COLO668 (cell line): ENCODE results near the gene TSPAN14.
"Not testable (repeated sequence)": the region's sequence is repeated elsewhere in the genome, so short reads cannot be mapped to it uniquely, and the experiment has no call there.

Source experiments
- DNase-seq: peaks from one replicate; lab custom pipeline; 2025; ENCODE audit not compliant: unreplicated experiment; lab: John Stamatoyannopoulos, UW

TSPAN14 gene

DNA sequence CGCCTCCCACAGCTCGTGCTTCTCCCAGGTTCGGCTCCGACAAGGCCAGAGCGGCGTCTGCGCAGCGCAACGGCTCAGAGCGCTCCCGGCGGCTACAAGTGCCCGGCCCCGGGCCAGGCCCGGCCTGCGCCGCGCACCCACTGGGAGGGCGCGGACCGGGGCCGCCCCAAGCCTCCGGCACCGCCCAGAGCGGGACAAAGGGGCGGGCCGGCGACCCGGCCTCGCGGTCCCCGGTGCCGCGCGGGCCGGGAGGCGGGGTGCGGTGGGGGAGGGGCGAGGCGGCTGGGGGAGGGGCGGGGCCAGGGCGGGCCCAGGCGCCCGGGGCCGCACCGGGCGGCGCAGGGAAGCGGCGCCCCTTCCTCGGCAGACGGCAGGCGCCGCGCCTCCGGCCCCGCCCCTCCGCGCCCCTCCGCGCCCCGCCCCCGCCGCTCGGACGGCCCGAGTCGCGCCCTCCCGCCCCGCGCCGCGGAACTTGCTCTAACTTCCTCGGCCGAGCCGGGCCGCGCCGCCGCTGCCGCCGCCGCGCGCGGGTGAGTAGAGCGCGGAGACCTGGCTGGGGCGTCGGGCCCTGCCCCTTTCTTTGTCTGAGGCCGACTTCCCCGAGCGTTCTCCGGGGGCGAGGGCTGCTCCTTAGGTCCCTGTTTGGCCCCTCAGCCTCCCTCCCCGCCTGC, at the start of gene TSPAN14:
Gene TSPAN14 (plus strand): TSS at position 469 of the 671 bp plus-strand sequence. CDS start 34,924 bp downstream, outside the sequence.
- DNase-seq, result peak; percentile 84

DNA sequence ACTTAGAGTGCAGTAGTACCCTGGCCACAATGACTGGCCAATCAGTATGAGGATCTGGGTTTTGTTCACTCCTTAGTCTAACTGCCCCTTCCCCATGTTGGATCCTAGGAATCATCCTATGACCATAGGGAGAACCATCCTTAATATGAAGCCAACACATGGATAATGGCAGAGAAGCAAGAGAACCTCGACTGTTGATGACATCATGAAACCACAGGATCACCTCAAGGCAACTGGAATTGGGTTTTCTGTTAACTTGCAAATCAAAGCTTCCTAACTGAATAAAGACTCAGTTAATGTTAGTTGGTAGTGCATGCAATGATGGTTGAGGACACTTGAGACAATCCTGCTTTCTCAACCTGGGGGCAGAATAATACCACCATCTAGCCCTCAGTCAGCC, 49.1 kb upstream of the TSPAN14 start:
- DNase-seq, result no peak

DNA sequence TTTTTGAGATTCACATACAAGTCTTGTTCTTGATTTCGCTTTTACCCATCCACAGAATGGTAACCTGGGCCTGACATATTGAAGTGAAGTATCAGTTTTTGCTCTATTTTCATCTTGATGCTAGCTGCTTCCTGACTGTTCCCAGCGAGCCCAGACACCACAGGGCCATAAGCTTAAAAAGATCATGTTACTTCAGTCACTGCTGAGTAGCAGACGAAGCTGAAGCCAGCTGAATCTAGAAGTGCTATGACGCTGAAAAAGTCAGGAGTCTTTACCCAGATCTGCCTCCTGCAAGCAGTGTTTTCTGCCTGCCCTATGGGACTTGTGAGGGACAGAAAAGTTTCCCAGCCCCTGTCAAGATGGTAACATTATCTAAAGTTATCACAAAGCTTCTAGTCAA, 48.5 kb upstream of the TSPAN14 start:
- DNase-seq, result peak; percentile 9

DNA sequence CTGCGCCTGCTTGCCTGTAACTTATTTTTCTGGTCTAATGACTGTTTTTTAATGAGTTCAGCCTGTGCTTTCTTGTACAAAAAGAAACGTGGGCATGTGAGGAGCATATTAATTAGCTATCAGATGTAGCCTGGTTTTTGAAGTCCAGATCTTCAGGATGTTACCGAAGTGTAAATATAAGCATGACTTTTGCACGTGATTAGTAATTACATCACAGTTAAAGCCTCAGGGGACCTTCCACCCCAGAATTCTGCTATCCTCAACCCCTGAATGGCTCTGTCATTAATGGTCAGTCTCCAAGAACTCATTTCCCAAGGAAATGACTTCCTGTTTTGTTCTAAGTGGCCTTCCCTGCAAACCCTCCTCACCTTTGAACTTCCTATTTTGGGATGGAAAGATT, 47.9 kb upstream of the TSPAN14 start:
- no peak for DNase-seq

GRCh38 chr10:80407812-80408241, 46.3 kb upstream of the TSPAN14 start:
- DNase-seq, result peak; percentile 41

GRCh38 chr10:80408242-80409101, 45.6 kb upstream of the TSPAN14 start, which contains the start of gene PRXL2A:
Gene PRXL2A (plus strand): TSS chr10:80408551. CDS start chr10:80420468, 11,917 bp downstream.
- peak; percentile 86 for DNase-seq

- DNase-seq, result peak; percentile 19
Measured at GRCh38 chr10:80409121-80409520, 45.0 kb upstream of the TSPAN14 start.

- DNase-seq, result no peak
Measured at GRCh38 chr10:80410122-80410521, 44.0 kb upstream of the TSPAN14 start.

- DNase-seq, result no peak
Measured at GRCh38 chr10:80410578-80411145, 43.4 kb upstream of the TSPAN14 start.

DNA sequence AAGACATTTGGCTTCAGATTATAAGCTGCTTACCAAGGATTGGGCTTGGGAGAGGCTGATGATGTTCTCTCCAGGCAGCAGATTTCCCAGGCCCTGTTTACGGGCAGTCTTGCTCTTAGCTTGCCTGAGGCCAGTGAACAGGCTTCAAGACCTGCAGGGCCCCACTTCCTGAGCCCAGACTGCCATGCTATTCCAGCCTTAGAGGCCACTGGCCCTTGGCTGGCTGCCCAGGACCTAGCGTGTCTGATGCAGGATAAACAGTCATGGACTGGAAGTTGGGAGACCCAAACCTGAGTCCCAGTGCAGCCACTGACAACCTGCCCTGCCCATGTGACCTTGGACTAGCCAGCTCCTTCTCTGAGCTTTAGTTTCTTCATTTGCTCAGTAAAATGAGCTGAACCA, 42.8 kb upstream of the TSPAN14 start:
- DNase-seq, result peak; percentile 50

- no peak for DNase-seq
Measured at GRCh38 chr10:80411681-80412220, 42.4 kb upstream of the TSPAN14 start.

GRCh38 chr10:80412486-80412885, 41.6 kb upstream of the TSPAN14 start:
- DNase-seq, result no peak

- DNase-seq, result peak; percentile 43
Measured at GRCh38 chr10:80413271-80413996, 40.7 kb upstream of the TSPAN14 start.

DNA sequence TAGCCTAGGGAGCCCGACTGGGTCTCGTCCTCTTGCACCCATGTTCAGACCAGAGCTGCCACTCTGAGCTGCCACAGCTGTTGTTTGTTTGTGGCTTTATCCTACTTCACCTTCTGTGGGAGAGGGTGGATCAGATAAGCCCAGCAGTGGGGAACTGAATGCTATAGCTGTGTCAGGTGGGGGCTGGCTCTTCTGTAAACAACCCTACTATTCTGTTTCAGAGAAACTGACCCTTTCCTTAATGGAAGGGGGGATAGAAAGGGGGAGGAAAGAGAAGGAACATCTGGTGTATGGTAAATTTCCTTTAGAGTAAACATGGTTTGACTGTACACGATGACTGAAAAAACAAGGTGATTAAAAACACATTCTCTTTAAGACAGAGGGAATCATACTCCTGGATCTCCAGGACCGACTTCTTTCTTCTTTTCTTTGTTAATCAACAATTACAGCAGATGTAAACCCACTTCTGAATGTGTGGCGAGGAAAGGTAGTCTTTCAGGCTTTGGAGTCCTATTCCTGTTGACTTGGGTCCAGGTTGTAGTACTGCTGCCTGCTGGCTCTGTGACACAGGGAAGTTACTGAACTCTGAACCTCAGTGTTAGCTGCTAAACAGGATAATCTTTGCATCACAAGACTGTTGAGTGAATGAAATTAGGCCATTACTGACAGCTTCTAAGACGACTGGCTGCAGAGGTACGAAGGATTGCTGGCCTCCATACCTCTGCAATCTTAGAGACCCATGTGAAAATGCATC, 39.8 kb upstream of the TSPAN14 start:
- peak; percentile 49 for DNase-seq

DNA sequence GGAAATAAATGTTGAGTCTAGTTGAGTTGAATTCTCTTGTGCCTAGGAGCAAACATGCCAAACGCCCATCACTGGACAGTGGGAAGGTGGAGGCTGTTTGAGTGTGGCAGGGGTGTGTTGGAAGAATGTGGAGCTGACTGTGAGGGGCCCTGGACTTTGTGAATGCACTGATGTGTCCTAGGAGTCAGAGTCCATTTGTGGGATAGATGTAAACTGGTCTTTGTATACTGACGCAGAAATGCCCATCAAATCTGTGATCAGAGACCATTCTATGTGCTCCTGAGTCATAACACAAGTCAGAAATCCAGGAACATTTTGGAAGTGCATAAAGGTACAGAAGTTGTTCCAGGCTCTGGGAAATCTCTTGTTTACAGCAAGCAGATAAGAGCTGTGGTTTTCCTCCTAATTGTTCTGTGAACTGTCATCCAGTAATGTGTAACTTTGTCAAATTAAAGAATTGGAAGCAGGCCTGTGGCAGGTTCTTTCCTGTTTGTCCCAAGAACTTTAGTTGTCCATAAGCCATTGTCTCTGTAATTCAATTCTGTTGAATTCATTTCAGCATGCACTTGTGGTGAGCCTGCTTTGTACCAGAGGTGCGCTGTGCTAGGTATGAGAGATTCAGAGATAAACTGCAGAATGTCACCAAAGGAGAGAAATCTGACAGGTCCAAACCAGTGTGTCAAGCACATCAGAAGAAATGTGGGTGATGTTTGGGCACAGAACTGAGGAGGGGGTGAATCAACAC, 38.2 kb upstream of the TSPAN14 start:
- no peak for DNase-seq

- no peak for DNase-seq
Measured at GRCh38 chr10:80416479-80417098, 37.5 kb upstream of the TSPAN14 start.

GRCh38 chr10:80417256-80417655, 36.9 kb upstream of the TSPAN14 start:
- DNase-seq, result not testable (repeated sequence)

DNA sequence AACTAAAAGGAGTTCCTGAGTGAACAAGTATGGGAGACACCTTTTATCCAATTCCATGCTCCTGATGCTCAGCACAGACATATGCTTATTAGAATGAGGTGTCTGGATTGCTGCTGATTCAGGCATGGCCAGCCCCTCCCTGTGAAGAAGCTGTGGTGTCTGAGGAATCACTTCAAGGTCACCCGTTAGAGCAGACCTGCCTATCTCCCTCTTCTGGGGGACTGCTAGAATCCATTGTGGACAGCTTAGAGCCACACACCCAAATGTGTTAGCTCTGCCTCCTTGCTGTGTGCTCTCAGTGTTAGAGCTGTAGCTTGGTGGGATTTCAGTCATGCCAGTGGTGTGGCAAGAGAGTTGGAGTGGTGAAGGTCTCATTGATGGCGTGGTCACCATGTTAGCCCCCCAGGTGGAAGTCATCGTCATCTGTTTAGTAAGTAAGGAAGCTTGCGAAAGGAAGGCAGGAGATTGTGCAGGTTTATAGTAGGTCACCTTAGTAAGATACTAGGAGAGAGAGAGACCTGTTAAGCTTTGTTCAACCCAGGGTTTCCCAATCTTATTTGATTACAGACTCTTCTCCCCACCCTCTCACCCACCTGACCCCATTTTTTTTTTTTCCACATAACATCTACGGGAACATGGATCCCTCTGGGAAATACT, 32.9 kb upstream of the TSPAN14 start:
- DNase-seq, result no peak
